ENCODE measurements around the gene SEPHS2. TPM values are rescaled to one million over a fixed set of nuclear protein-coding genes. Genes with fewer than 3 reads are reported as not detected.
A peak's percentile ranks its signal among the peaks of the same experiment; 100 is the strongest.

SEPHS2 gene
- total and polyA plus RNA-seq, 11 donors: 15.1 to 62.8 (median 30.0) TPM

DNA sequence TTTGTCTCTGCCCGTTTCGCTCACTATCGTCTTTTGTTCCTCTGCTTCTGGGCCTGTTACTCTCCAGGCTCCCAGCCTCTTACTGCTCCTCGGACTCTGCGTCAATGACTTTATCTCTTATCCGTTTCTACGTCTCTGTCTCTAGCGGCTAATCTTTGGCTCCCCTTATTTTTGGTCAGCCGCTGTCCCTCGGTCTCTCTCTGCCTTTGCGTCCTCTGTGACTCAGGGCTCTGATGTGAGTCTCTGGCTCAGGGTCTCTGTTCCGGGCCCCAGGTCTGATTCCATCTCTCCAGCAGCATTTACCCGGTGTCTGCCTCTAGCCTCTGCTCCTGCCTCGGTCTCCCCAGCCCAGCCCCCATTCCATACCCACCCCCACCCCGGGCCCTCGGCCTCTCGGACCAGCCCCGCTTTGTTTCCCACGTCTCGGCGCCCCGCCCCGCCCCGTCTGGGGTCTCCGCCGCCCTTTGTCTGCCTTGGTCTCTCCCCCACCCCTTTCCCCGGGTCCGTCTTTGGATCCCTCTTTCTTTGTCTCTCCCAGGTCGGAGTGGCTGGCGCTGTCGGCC lies 51.0 kb downstream of the SEPHS2 start:
- Histone ChIP-seq H3K36me3 (peaks cover 0 to 19% (median 6%) of the 10 kb centered on the region in 9 donors), H3K9me3 (no peaks in the 10 kb centered on the region), H3K4me3 (peak overlapping the region; percentile 58 to 99 (median 85)), H3K27ac (peak overlapping the region; percentile 67 to 91 (median 84)), H3K4me1 (peaks cover 5 to 31% (median 18%) of the 10 kb centered on the region in 12 donors), H3K27me3 (no peaks in the 10 kb centered on the region)
- ATAC-seq (peak in 3 of 4 donors; percentile 36 to 60 (median 56)), DNase-seq (peak in 2 of 5 donors; percentile 65 to 71)
- TF ChIP-seq, protein P1, sequence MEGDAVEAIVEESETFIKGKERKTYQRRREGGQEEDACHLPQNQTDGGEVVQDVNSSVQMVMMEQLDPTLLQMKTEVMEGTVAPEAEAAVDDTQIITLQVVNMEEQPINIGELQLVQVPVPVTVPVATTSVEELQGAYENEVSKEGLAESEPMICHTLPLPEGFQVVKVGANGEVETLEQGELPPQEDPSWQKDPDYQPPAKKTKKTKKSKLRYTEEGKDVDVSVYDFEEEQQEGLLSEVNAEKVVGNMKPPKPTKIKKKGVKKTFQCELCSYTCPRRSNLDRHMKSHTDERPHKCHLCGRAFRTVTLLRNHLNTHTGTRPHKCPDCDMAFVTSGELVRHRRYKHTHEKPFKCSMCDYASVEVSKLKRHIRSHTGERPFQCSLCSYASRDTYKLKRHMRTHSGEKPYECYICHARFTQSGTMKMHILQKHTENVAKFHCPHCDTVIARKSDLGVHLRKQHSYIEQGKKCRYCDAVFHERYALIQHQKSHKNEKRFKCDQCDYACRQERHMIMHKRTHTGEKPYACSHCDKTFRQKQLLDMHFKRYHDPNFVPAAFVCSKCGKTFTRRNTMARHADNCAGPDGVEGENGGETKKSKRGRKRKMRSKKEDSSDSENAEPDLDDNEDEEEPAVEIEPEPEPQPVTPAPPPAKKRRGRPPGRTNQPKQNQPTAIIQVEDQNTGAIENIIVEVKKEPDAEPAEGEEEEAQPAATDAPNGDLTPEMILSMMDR (IDR thresholded peaks at IDR 0.05): no peak
- TF ChIP-seq POLR2A (IDR thresholded peaks at IDR 0.05): no peak
- WGBS, 4 donors: 4 to 8% (median 5%) methylated on average over 30 to 31 of the region's 31 CpGs
- intact Hi-C loops (cut with DNase I): loop anchor here in 4 of 10 donors (1.0 to 5.0 kb wide), 3 partner anchors 16 to 37 kb away; partner anchors contain the start of gene CD2BP2 (in 1 of the 4)

Other genes with a start within 250 kb of the SEPHS2 start
- gene SULT1A3, start 246.6 kb downstream of the SEPHS2 start, total RNA-seq: 10 to 100 TPM in 3 of 9 donors, 1 to 10 TPM in 6; 1.2 to 14.9 (median 9.7) TPM
- gene SULT1A3, start 246.6 kb downstream of the SEPHS2 start, polyA plus RNA-seq: 10 to 100 TPM in 1 of 2 donors, 1 to 10 TPM in 1; 5.2 to 10.8 TPM
- 10 to 100 TPM in 1 of 9 donors, 1 to 10 TPM in 6, under 1 TPM in 2; 0.63 to 12.3 (median 3.9) TPM for gene NPIPB13, start 197.4 kb downstream of the SEPHS2 start, total RNA-seq
- gene NPIPB13, start 197.4 kb downstream of the SEPHS2 start, polyA plus RNA-seq: 1 to 10 TPM; 1.9 to 3.5 TPM
- 10 to 100 TPM; 21.5 to 54.5 (median 39.8) TPM for gene CD2BP2, start 90.6 kb downstream of the SEPHS2 start, total RNA-seq
- gene CD2BP2, start 90.6 kb downstream of the SEPHS2 start, polyA plus RNA-seq: 10 to 100 TPM; 21.9 to 51.9 TPM
- 10 to 100 TPM; 16.9 to 33.2 (median 24.2) TPM for gene TBC1D10B, start 75.4 kb downstream of the SEPHS2 start, total RNA-seq
- 10 to 100 TPM; 18.1 to 40.0 TPM for gene TBC1D10B, start 75.4 kb downstream of the SEPHS2 start, polyA plus RNA-seq
- not detected for gene MYL11, start 71.1 kb downstream of the SEPHS2 start, total RNA-seq
- not detected for gene MYL11, start 71.1 kb downstream of the SEPHS2 start, polyA plus RNA-seq
- 1 to 10 TPM in 6 of 9 donors, under 1 TPM in 2, not detected in 1; 0.67 to 9.2 (median 1.5) TPM for gene SEPTIN1, start 63.3 kb downstream of the SEPHS2 start, total RNA-seq
- gene SEPTIN1, start 63.3 kb downstream of the SEPHS2 start, polyA plus RNA-seq: 1 to 10 TPM in 1 of 2 donors, under 1 TPM in 1; 0.44 to 2.4 TPM
- 10 to 100 TPM in 1 of 9 donors, 1 to 10 TPM in 8; 4.1 to 10.3 (median 5.9) TPM for gene ZNF48, start 50.5 kb downstream of the SEPHS2 start, total RNA-seq
- gene ZNF48, start 50.5 kb downstream of the SEPHS2 start, polyA plus RNA-seq: 10 to 100 TPM in 1 of 2 donors, 1 to 10 TPM in 1; 3.1 to 11.0 TPM
- gene ZNF771, start 38.3 kb downstream of the SEPHS2 start, total RNA-seq: 10 to 100 TPM in 2 of 9 donors, 1 to 10 TPM in 7; 4.8 to 18.8 (median 6.8) TPM
- 10 to 100 TPM in 1 of 2 donors, 1 to 10 TPM in 1; 4.4 to 13.6 TPM for gene ZNF771, start 38.3 kb downstream of the SEPHS2 start, polyA plus RNA-seq
- 10 to 100 TPM; 18.9 to 32.6 (median 28.4) TPM for gene DCTPP1, start 15.8 kb downstream of the SEPHS2 start, total RNA-seq
- 10 to 100 TPM; 13.8 to 68.7 TPM for gene DCTPP1, start 15.8 kb downstream of the SEPHS2 start, polyA plus RNA-seq
- gene ITGAL, start 26.9 kb upstream of the SEPHS2 start, total RNA-seq: 10 to 100 TPM in 2 of 9 donors, 1 to 10 TPM in 4, under 1 TPM in 3; 0.25 to 29.5 (median 1.8) TPM
- gene ITGAL, start 26.9 kb upstream of the SEPHS2 start, polyA plus RNA-seq: 1 to 10 TPM in 1 of 2 donors, under 1 TPM in 1; 0.47 to 1.3 TPM
- gene ZNF768, start 80.7 kb upstream of the SEPHS2 start, total RNA-seq: 10 to 100 TPM; 38.9 to 67.0 (median 47.8) TPM
- gene ZNF768, start 80.7 kb upstream of the SEPHS2 start, polyA plus RNA-seq: 10 to 100 TPM; 60.9 to 88.2 TPM
- 10 to 100 TPM in 5 of 9 donors, 1 to 10 TPM in 4; 8.6 to 15.2 (median 10.5) TPM for gene ZNF747, start 89.0 kb upstream of the SEPHS2 start, total RNA-seq
- gene ZNF747, start 89.0 kb upstream of the SEPHS2 start, polyA plus RNA-seq: 1 to 10 TPM; 8.9 to 9.5 TPM
- gene ZNF764, start 112.5 kb upstream of the SEPHS2 start, total RNA-seq: 10 to 100 TPM in 6 of 9 donors, 1 to 10 TPM in 3; 8.5 to 17.2 (median 12.3) TPM
- gene ZNF764, start 112.5 kb upstream of the SEPHS2 start, polyA plus RNA-seq: 1 to 10 TPM; 7.4 to 8.7 TPM
- 10 to 100 TPM in 8 of 9 donors, 1 to 10 TPM in 1; 10.0 to 14.3 (median 11.6) TPM for gene ZNF688, start 125.8 kb upstream of the SEPHS2 start, total RNA-seq
- gene ZNF688, start 125.8 kb upstream of the SEPHS2 start, polyA plus RNA-seq: 10 to 100 TPM in 1 of 2 donors, 1 to 10 TPM in 1; 7.6 to 15.7 TPM
- gene ZNF785, start 139.8 kb upstream of the SEPHS2 start, total RNA-seq: 10 to 100 TPM in 1 of 9 donors, 1 to 10 TPM in 8; 2.9 to 10.9 (median 4.8) TPM
- gene ZNF785, start 139.8 kb upstream of the SEPHS2 start, polyA plus RNA-seq: 1 to 10 TPM; 3.0 to 4.5 TPM
- gene ZNF689, start 164.5 kb upstream of the SEPHS2 start, total RNA-seq: 1 to 10 TPM; 4.0 to 7.9 (median 6.6) TPM
- 1 to 10 TPM; 2.7 to 4.9 TPM for gene ZNF689, start 164.5 kb upstream of the SEPHS2 start, polyA plus RNA-seq
- gene PRR14, start 205.1 kb upstream of the SEPHS2 start, total RNA-seq: 10 to 100 TPM; 12.3 to 26.6 (median 20.2) TPM
- gene PRR14, start 205.1 kb upstream of the SEPHS2 start, polyA plus RNA-seq: 10 to 100 TPM; 22.9 to 25.0 TPM
- gene FBRS, start 212.6 kb upstream of the SEPHS2 start, total RNA-seq: 10 to 100 TPM; 16.3 to 38.3 (median 31.9) TPM
- gene FBRS, start 212.6 kb upstream of the SEPHS2 start, polyA plus RNA-seq: 10 to 100 TPM; 27.2 to 38.1 TPM

Data from heart left ventricle (tissue), 16 donors.